CD14-positive monocyte (primary cell): ENCODE data around the gene NVL. TPM values are rescaled to one million over a fixed set of nuclear protein-coding genes. Genes with fewer than 3 reads are reported as not detected.
A peak's percentile ranks its signal among the peaks of the same experiment; 100 is the strongest.

Source experiments
- DNase-seq, 3 donors: peaks; one replicate each; pipeline ENCODE4 v3.0.0-alpha.2; 2011 to 2022
- H2AFZ ChIP-seq: 2 replicates; pipeline ENCODE4 v1.6.0; 2012; ENCODE audit warnings: mild to moderate bottlenecking, low read depth, low read length, inconsistent platforms; ENCODE audit not compliant: insufficient read depth, poor library complexity, severe bottlenecking
- H3K27ac ChIP-seq, 2 donors: 1 replicate in 1 of 2; 2 replicates in 1 of 2; pipeline ENCODE4 v1.5.1; 2012 to 2013; ENCODE audit warnings: low read length in 2 of 2, control low read depth in 1 of 2, inconsistent platforms in 1 of 2, low read depth in 1 of 2, mild to moderate bottlenecking in 1 of 2
- H3K27me3 ChIP-seq, 2 donors: one replicate each; pipeline versions ENCODE4 v1.6.0 to v1.6.1; 2011 to 2013; ENCODE audit warnings: low read length in 2 of 2; ENCODE audit not compliant: control insufficient read depth in 2 of 2, insufficient read depth in 2 of 2
- H3K36me3 ChIP-seq, 2 donors: replicated peaks in 1 of 2; 1 replicate in 1 of 2; 2 replicates in 1 of 2; pipeline versions ENCODE4 v1.5.1 to v1.6.1; 2012 to 2013; ENCODE audit warnings: low read length in 2 of 2, control low read depth in 1 of 2, inconsistent platforms in 1 of 2, mild to moderate bottlenecking in 1 of 2; ENCODE audit not compliant: insufficient read depth in 2 of 2, control insufficient read depth in 1 of 2
- H3K4me1 ChIP-seq, 2 donors: 1 replicate in 1 of 2; 2 replicates in 1 of 2; pipeline versions ENCODE4 v1.5.1 to v1.6.1; 2012 to 2013; ENCODE audit warnings: low read length in 2 of 2, control low read depth in 1 of 2, inconsistent platforms in 1 of 2, mild to moderate bottlenecking in 1 of 2, moderate library complexity in 1 of 2; ENCODE audit not compliant: insufficient read depth in 2 of 2, control insufficient read depth in 1 of 2
- H3K4me2 ChIP-seq: replicated peaks from 2 replicates; pipeline ENCODE3; 2012; ENCODE audit warnings: low read length, moderate library complexity, mild to moderate bottlenecking; ENCODE audit not compliant: poor library complexity, severe bottlenecking; ENCODE audit errors: extremely low read depth
- H3K4me3 ChIP-seq, 3 experiments: fragments of 200-600 bp in 1 of 3; sonication (generic) in 1 of 3; replicated peaks in 1 of 3; 1 replicate in 2 of 3; 2 replicates in 1 of 3; pipeline ENCODE4 v1.5.1; 2011 to 2013; ENCODE audit warnings: low read length in 3 of 3, mild to moderate bottlenecking in 3 of 3, control low read depth in 2 of 3, low read depth in 2 of 3, inconsistent platforms in 1 of 3, moderate library complexity in 1 of 3
- H3K79me2 ChIP-seq: 2 replicates; pipeline ENCODE4 v1.6.0; 2012; ENCODE audit warnings: mild to moderate bottlenecking, control low read depth, inconsistent platforms, low read length, moderate library complexity; ENCODE audit not compliant: insufficient read depth
- H3K9ac ChIP-seq: 2 replicates; pipeline ENCODE4 v1.6.0; 2017; ENCODE audit warnings: low read length, mild to moderate bottlenecking; ENCODE audit not compliant: insufficient read depth, poor library complexity, severe bottlenecking
- H3K9me3 ChIP-seq, 2 donors: replicated peaks in 1 of 2; 1 replicate in 1 of 2; 2 replicates in 1 of 2; pipeline versions ENCODE4 v1.5.1 to v1.6.1; 2012 to 2013; ENCODE audit warnings: low read length in 2 of 2, control low read depth in 1 of 2; ENCODE audit not compliant: control insufficient read depth in 1 of 2, insufficient read depth in 1 of 2
- H4K20me1 ChIP-seq: 2 replicates; pipeline ENCODE4 v1.6.0; 2012; ENCODE audit warnings: mild to moderate bottlenecking, low read length, control low read depth, moderate library complexity; ENCODE audit not compliant: insufficient read depth
- H3K27ac Mint-ChIP-seq, 7 donors: one replicate each; pipeline ENCODE4 v1.8.0; 2020; ENCODE audit warnings: mild to moderate bottlenecking in 7 of 7, mixed read lengths in 7 of 7, moderate library complexity in 6 of 7, inconsistent platforms in 2 of 7
- H3K27me3 Mint-ChIP-seq, 3 donors: one replicate each; pipeline ENCODE4 v1.8.0; 2021 to 2022; ENCODE audit warnings: low read depth in 3 of 3, mild to moderate bottlenecking in 3 of 3, mixed read lengths in 3 of 3, moderate library complexity in 3 of 3, inconsistent platforms in 1 of 3
- H3K36me3 Mint-ChIP-seq, 2 donors: one replicate each; pipeline ENCODE4 v1.8.0; 2020; ENCODE audit warnings: mixed read lengths in 2 of 2, inconsistent platforms in 1 of 2, mild to moderate bottlenecking in 1 of 2
- H3K4me1 Mint-ChIP-seq: one replicate; pipeline ENCODE4 v1.8.0; 2020; ENCODE audit warnings: mild to moderate bottlenecking, mixed read lengths
- H3K4me3 Mint-ChIP-seq, 2 donors: one replicate each; pipeline ENCODE4 v1.8.0; 2020; ENCODE audit warnings: mild to moderate bottlenecking in 2 of 2, mixed read lengths in 2 of 2, moderate library complexity in 1 of 2
- H3K9me3 Mint-ChIP-seq, 7 donors: one replicate each; pipeline ENCODE4 v1.8.0; 2020 to 2022; ENCODE audit warnings: mixed read lengths in 7 of 7, mild to moderate bottlenecking in 6 of 7, moderate library complexity in 6 of 7, inconsistent platforms in 2 of 7
- WGBS: methylation state at CpG from one replicate; pipeline ENCODE4 v1.1.5; 2013; ENCODE audit warnings: missing lambda C conversion rate; ENCODE audit not compliant: insufficient coverage; 5-methylcytosine and 5-hydroxymethylcytosine counted together
- intact Hi-C, 2 donors: fragments of 100-400 bp; cut with micrococcal nuclease; formaldehyde crosslinking; loops; one replicate each; pipeline versions ENCODE4 v1.15.0 to v1.15.1; 2023
- polyA plus RNA-seq, 3 donors: library from polyadenylated mRNA; depleted of rRNA in 1 of 3; unstranded in 2 of 3; stranded (reverse) in 1 of 3; fragments of 300-500 nt in 2 of 3; fragments of >200 nt in 1 of 3; fragmentation: Illumina TruSeq in 2 of 3; gene quantifications; 1 replicate in 2 of 3; 2 replicates in 1 of 3; pipeline ENCODE4 v1.2.3, GENCODE V29; 2012 to 2021
- TF ChIP-seq, protein P1 (sequence below): fragments of 200-600 bp; IDR thresholded peaks from one replicate; pipeline ENCODE4 v1.8.0; 2022; ENCODE audit warnings: antibody characterized with exemption, mild to moderate bottlenecking

NVL gene
- polyA plus RNA-seq, 3 donors, result 8.4 to 12.6 (median 9.6) TPM

DNA sequence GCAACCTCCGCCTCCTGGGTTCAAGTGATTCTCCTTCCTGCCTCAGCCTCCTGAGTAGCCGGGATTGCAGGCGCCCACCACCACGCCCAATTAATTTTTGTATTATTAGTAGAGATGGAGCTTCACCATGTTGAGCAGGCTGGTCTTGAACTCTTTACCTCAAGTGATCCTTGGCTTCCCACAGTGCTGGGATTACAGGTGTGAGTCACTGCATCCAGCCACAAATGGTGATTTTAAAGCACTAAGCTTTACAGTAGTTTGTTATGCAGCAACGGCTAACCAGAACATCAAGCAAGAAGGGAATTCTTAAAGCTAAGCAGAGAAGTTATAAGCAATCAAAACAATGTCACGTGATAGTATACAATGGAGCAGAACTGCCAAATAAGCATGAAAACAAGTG, 65.7 kb downstream of the NVL start:
- H3K27me3 Mint-ChIP-seq, result peaks cover 0 to 1% (median 0%) of the 10 kb centered on the region in 3 donors
- H3K9me3 ChIP-seq, result no peaks in the 10 kb centered on the region
- peaks cover 33 to 65% of the 10 kb centered on the region in 2 donors for H3K36me3 Mint-ChIP-seq
- H3K4me2 ChIP-seq, result no peak overlapping the region
- no peak overlapping the region for H2AFZ ChIP-seq
- no peaks in the 10 kb centered on the region for H3K4me1 ChIP-seq
- no peaks in the 10 kb centered on the region for H3K79me2 ChIP-seq
- 100% methylated on average over 2 of the region's 6 CpGs for WGBS
- intact Hi-C loops, result no loop called here
- no peak overlapping the region for H3K4me3 Mint-ChIP-seq
- no peak for DNase-seq
- H3K4me3 ChIP-seq, result no peak overlapping the region
- H3K27ac Mint-ChIP-seq, result no peak overlapping the region
- TF ChIP-seq, protein P1, sequence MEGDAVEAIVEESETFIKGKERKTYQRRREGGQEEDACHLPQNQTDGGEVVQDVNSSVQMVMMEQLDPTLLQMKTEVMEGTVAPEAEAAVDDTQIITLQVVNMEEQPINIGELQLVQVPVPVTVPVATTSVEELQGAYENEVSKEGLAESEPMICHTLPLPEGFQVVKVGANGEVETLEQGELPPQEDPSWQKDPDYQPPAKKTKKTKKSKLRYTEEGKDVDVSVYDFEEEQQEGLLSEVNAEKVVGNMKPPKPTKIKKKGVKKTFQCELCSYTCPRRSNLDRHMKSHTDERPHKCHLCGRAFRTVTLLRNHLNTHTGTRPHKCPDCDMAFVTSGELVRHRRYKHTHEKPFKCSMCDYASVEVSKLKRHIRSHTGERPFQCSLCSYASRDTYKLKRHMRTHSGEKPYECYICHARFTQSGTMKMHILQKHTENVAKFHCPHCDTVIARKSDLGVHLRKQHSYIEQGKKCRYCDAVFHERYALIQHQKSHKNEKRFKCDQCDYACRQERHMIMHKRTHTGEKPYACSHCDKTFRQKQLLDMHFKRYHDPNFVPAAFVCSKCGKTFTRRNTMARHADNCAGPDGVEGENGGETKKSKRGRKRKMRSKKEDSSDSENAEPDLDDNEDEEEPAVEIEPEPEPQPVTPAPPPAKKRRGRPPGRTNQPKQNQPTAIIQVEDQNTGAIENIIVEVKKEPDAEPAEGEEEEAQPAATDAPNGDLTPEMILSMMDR, result no peak
- H3K9me3 Mint-ChIP-seq, result no peaks in the 10 kb centered on the region
- no peak overlapping the region for H3K9ac ChIP-seq
- H3K27me3 ChIP-seq, result no peaks in the 10 kb centered on the region
- H4K20me1 ChIP-seq, result no peaks in the 10 kb centered on the region
- no peaks in the 10 kb centered on the region for H3K4me1 Mint-ChIP-seq
- no peak overlapping the region for H3K27ac ChIP-seq
- H3K36me3 ChIP-seq, result peaks cover 17 to 56% of the 10 kb centered on the region in 2 donors

DNA sequence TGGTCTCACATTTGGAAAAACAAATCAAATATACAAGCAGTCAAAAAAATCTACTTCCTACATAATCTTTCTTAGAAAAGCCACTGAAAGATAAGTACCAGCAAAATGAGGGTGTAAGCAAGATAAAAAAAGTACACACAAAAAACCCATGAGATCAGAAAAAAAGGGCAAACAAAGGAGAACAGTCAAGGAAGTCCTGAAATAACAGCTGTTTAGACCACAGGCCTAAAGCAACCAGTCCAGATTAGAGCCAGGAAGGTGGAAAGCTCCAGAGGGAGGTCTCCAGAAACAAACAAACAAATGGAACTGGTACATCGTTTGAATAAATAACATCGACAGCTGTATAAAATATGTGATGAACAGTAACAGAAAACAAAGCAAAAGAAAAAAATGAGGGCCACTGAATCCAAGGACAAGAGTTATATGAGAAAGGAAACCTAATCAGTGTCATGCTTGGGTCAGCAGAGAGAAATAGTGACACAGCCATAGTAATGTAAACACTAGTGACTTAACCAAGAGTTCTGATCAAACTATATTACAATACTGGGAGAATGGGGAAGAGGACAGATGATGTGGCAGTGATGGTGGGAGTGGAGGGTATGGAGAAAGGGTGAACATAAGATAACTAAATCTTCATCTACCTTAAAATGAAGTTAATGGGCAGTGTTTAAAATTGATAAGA, 67.5 kb downstream of the NVL start:
- Mint-ChIP-seq H3K36me3 (peaks cover 30 to 56% of the 10 kb centered on the region in 2 donors), H3K9me3 (no peaks in the 10 kb centered on the region), H3K4me1 (no peaks in the 10 kb centered on the region), H3K27me3 (peaks cover 0 to 1% (median 0%) of the 10 kb centered on the region in 3 donors), H3K4me3 (no peak overlapping the region), H3K27ac (peak overlapping the region in 3 of 7 donors; percentile 58 to 77 (median 72))
- intact Hi-C loops, result no loop called here
- Histone ChIP-seq H3K27ac (no peak overlapping the region), H3K4me1 (no peaks in the 10 kb centered on the region), H3K9ac (no peak overlapping the region), H4K20me1 (no peaks in the 10 kb centered on the region), H3K79me2 (no peaks in the 10 kb centered on the region), H2AFZ (no peak overlapping the region), H3K36me3 (peaks cover 10 to 39% of the 10 kb centered on the region in 2 donors), H3K4me2 (no peak overlapping the region), H3K4me3 (no peak overlapping the region), H3K9me3 (no peaks in the 10 kb centered on the region), H3K27me3 (no peaks in the 10 kb centered on the region)
- TF ChIP-seq, protein P1, result no peak
- no peak for DNase-seq
- 100% methylated on average over 1 of the region's 2 CpGs for WGBS
